ENCODE measurements around the gene TDP1. TPM values are rescaled to one million over a fixed set of nuclear protein-coding genes. Genes with fewer than 3 reads are reported as not detected.
A peak's percentile ranks its signal among the peaks of the same experiment; 100 is the strongest.

The TDP1 gene
- polyA plus RNA-seq (ENCODE audit: insufficient read length in 4 of 4): 10 to 100 TPM; 22.3 to 28.5 (median 26.0) TPM

GRCh38 chr14:89955745-89956660 is at the start of gene TDP1:
TDP1 (plus strand) TSS chr14:89955927; CDS start chr14:89963115, 7,188 bp downstream.
- peak; percentile 90 to 94 (median 92) for DNase-seq (ENCODE audit: low read depth in 4 of 4, low spot score in 3 of 4)

GRCh38 chr14:89906000-89906399 is 49.7 kb upstream of the TDP1 start:
- DNase-seq (ENCODE audit: low read depth in 4 of 4, low spot score in 3 of 4): no peak

- no peak for DNase-seq (ENCODE audit: low read depth in 4 of 4, low spot score in 3 of 4)
These were observed 48.1 kb upstream of the TDP1 start for GRCh38 chr14:89907655-89908054.

GRCh38 chr14:89908712-89909450 is 46.8 kb upstream of the TDP1 start:
- no peak for DNase-seq (ENCODE audit: low read depth in 4 of 4, low spot score in 3 of 4)

- DNase-seq (ENCODE audit: low read depth in 4 of 4, low spot score in 3 of 4): no peak
These were observed 46.1 kb upstream of the TDP1 start for GRCh38 chr14:89909586-89909985.

- DNase-seq (ENCODE audit: low read depth in 4 of 4, low spot score in 3 of 4): no peak
These were observed 45.1 kb upstream of the TDP1 start for GRCh38 chr14:89910691-89911009.

- DNase-seq (ENCODE audit: low read depth in 4 of 4, low spot score in 3 of 4): peak in 2 of 4 donors; percentile 31 to 32
These were observed 44.5 kb upstream of the TDP1 start for GRCh38 chr14:89911010-89911919.

GRCh38 chr14:89912221-89912620 is 43.5 kb upstream of the TDP1 start:
- no peak for DNase-seq (ENCODE audit: low read depth in 4 of 4, low spot score in 3 of 4)

- DNase-seq (ENCODE audit: low read depth in 4 of 4, low spot score in 3 of 4): peak; percentile 35 to 69 (median 59)
These were observed 43.0 kb upstream of the TDP1 start for GRCh38 chr14:89912667-89913211.

GRCh38 chr14:89915114-89915878 is 40.4 kb upstream of the TDP1 start:
- DNase-seq (ENCODE audit: low read depth in 4 of 4, low spot score in 3 of 4): peak in 3 of 4 donors; percentile 38 to 59 (median 56)

- DNase-seq (ENCODE audit: low read depth in 4 of 4, low spot score in 3 of 4): no peak
These were observed 37.0 kb upstream of the TDP1 start for GRCh38 chr14:89918721-89919120.

GRCh38 chr14:89920056-89920455 is 35.7 kb upstream of the TDP1 start:
- DNase-seq (ENCODE audit: low read depth in 4 of 4, low spot score in 3 of 4): no peak

- no peak for DNase-seq (ENCODE audit: low read depth in 4 of 4, low spot score in 3 of 4)
These were observed 34.4 kb upstream of the TDP1 start for GRCh38 chr14:89921346-89921745.

GRCh38 chr14:89922031-89922907 is 33.5 kb upstream of the TDP1 start:
- DNase-seq (ENCODE audit: low read depth in 4 of 4, low spot score in 3 of 4): no peak

- no peak for DNase-seq (ENCODE audit: low read depth in 4 of 4, low spot score in 3 of 4)
These were observed 31.5 kb upstream of the TDP1 start for GRCh38 chr14:89924268-89924667.

- no peak for DNase-seq (ENCODE audit: low read depth in 4 of 4, low spot score in 3 of 4)
These were observed 29.0 kb upstream of the TDP1 start for GRCh38 chr14:89926694-89927093.

- no peak for DNase-seq (ENCODE audit: low read depth in 4 of 4, low spot score in 3 of 4)
These were observed 28.4 kb upstream of the TDP1 start for GRCh38 chr14:89927186-89927865.

GRCh38 chr14:89933002-89933401 is 22.7 kb upstream of the TDP1 start:
- DNase-seq (ENCODE audit: low read depth in 4 of 4, low spot score in 3 of 4): no peak
